Gastroesophageal sphincter (tissue), 3 donors: ENCODE measurements around the gene CTSK.

ENCODE experiments used
- CTCF ChIP-seq, 4 experiments: fragments of 200-600 bp in 2 of 4; fragments of 450-650 bp in 2 of 4; sonication (generic) in 1 of 4; IDR thresholded peaks; one replicate each; pipeline ENCODE4 v1.5.1; 2017 to 2019; ENCODE audit warnings: antibody characterized with exemption in 4 of 4, mild to moderate bottlenecking in 2 of 4, moderate library complexity in 2 of 4
- POLR2A ChIP-seq, 2 donors: fragments of 450-650 bp; IDR thresholded peaks; one replicate each; pipeline ENCODE4 v1.6.1; 2017; ENCODE audit warnings: antibody characterized with exemption in 2 of 2, mild to moderate bottlenecking in 2 of 2, moderate library complexity in 1 of 2
- POLR2AphosphoS5 ChIP-seq: sonication (generic); formaldehyde crosslinking; IDR thresholded peaks from one replicate; pipeline ENCODE4 v1.6.1; 2017; ENCODE audit warnings: antibody characterized with exemption

DNA sequence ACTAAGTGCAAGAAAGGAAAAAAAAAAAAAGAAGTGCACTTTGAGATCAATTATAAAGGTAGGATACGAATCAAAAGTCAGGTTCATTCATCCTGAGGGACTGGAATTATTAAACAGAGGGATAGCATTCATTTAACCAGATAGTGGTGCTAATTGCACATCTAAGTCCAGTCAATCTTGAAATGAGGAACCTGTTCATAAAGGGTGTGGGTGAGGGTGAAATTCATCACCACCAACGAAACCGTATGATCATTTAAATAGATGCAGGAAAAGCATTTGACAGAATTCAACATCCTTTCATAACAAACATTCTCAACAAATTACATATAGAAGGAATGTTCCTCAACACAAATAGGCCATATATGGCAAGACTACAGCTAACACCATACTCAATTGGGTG, 48.0 kb downstream of the CTSK start:
- TF ChIP-seq POLR2A (IDR thresholded peaks at IDR 0.05) (no peak), POLR2AphosphoS5 (no peak), CTCF (IDR thresholded peaks at IDR 0.05) (no peak)
